HG03060 (cell line): Measurements from ENCODE around the gene SEPTIN5.
"Not testable (repeated sequence)": the region's sequence is repeated elsewhere in the genome, so short reads cannot be mapped to it uniquely, and the experiment has no call there.

Source experiments
- ATAC-seq: cut with Tn5 transposase; IDR thresholded peaks from one replicate; pipeline ENCODE4 v1.9.1; 2021; ENCODE audit warnings: low read depth, moderate number of reproducible peaks; ENCODE audit not compliant: unreplicated experiment

The SEPTIN5 gene

GRCh38 chr22:19680287-19680881 is 33.9 kb upstream of the SEPTIN5 start:
- no peak for ATAC-seq

DNA sequence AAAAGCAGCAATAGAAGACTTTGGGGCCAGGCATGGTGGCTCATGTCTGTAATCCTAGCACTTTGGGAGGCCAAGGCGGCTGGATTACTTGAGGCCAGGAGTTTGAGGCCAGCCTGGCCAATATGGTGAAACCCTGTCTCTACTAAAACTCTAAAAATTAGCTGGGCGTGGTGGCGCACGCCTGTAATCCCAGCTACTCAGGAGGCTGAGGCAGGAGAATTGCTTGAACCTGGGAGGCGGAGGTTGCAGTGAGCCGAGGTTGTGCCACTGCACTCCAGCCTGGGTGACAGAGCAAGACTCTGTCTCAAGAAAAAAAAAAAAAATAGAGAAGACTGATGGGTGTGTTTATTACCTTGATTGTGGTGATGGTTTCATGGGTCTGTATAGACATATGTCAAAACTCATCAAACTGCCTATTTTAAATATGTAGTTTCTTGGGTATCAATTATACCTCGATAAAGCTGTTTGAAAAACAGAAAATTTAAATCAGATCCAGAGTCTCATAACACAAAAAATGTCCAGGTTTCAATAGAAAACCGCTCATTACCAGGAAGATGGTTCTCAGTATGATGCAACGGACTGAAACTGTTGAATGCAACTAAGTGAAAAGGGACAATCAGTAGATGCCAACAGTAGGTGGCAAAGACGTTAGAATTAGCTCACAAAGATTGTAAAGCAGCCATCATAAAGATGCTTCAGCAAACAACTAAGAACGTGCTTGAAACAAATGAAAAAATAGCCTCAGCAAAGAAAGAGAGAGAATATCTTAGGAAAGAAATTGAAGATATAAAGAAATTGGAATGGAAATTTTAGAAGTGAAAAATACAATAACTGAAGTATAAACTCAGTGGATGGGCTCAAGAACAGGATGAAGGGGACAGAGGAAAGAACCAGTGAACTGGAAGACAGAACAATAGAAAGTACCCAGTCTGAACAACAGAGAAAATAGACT is 33.1 kb upstream of the SEPTIN5 start:
- ATAC-seq, result no peak

GRCh38 chr22:19681863-19682245 is 32.4 kb upstream of the SEPTIN5 start:
- no peak for ATAC-seq

GRCh38 chr22:19686946-19687345 is 27.4 kb upstream of the SEPTIN5 start:
- ATAC-seq, result no peak

DNA sequence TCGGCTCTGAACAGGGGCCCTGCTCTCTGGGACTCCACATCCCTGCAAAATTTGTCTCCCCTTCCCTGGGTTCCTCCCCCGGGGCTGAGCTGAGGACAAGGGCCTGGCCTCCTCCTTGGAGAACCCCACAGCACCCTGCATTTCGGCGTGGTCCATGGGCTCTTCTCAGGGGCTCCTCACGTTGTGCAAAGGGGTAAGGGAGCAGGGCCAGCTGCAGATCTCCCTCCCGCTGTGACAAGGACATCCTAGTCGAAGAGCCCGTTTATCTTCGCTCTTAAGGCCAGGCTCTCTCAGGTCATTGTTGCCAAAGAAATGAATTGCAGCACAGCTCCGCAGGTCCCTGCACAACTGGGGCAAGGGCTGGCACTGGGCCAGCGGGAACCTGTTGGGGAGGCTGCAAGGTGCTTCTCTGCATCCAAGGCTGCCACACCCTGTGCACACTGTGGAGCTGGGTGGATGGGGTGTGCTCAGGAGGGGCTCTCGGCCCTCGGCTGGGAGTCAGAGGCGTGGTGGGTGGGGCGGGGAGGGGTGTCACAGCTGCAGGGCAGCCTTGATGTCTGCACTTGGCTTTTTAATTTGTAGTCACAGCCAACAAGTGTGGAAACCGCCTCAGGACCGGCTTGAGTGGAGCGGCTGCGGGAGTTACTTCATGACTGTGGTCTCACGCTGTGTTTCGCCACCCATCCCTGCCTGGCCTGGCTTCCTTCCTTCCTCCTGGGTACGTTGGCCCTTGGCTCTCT is 26.6 kb upstream of the SEPTIN5 start:
- ATAC-seq, result no peak

DNA sequence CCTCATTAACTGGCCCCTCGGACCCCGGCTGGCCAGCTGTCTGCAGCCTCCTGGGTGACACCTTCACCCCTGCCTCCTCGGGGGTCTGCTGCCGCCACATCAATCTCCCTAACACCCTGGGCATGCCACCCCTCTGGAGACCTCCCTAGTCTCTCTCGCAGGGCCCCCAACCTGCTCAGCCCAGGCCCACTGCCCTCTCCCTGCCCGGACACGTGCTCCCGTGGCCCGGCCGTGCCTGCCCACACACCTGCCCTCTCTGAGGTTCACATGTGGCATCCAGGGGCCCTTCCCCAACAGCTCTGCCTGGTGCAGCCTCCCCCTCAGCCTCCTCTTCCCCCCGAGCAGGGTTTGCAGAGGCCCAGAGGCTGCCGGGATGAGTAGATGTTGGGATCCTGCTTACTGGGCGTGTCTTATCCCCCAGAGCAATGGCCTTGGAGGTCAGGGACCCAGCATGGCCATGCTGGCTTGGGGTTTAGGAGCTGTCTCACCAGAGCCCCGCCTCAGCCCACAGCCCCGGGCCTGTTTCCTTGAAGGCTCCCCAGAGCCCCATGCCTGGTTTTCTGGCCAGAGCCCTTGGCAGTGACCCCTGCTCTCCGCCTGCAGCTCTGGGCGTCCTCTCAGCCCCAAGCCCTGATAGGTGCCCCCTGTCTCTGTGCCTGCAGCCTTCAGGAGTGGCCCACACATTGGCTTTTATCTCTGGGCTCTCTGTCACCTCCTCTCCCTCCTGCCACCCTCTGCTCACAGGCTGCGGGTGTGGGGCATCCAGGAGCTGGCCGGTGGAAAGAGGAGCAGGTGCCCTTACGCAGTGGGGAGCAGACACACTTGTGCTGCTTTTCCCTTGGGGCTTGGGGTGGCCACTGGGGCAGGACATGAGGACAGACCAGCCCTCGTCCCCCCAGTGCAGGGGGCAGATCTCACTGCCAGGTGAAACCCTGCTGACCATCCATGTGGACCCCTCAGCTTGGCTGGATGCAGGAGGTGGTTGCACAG is 25.7 kb upstream of the SEPTIN5 start:
- no peak for ATAC-seq

DNA sequence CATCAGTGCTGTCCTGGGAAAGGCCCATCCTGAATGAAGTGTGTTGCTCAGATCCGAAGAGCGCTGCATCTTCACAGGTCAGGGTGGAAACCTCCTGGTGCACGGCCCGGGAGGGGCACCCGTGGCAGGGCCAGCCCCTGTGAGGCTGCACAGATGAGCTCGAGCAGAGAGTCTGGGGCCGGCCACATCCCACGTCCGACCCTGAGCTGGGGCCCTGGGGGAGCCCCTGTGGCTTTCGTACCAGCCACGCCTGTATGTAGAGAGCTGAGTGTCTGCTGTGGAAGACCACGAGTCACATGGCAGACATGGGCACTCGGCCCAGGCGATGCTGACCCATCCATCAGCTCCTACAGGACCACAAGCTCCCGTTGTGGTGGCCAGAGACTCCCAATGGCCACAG is 24.9 kb upstream of the SEPTIN5 start:
- ATAC-seq, result no peak

DNA sequence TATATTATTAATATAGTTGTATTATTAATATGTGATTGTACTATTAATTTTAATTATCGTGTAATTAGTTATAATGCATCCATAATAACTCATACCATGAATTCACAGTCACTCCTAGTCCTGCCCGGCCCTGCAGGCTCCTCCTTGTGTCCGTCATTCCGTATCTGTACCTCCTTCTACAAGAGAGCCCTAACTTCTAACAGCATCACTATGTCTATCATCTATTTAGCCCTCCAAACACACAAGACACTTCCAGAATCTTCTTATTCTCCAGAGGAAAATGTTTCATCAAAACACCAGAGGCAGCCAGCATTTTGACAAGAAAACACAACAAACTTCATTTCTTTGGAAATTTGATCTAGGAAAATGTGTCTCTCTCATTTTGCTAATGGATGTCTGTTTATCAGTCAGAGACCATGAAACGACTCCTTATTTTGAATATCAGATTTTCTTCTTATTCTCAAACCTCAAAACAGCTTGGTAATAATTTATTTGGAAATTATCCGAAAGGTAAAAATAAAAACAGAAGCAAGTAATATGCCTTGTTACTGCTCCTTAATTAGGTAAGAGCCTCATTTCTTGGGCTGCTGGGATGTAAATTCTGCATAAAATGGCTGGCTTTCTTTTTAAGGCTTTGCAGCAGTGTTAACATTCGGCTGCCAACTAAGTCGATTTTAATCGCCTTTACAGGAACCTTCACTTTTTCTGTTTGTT is 23.1 kb upstream of the SEPTIN5 start:
- no peak for ATAC-seq

DNA sequence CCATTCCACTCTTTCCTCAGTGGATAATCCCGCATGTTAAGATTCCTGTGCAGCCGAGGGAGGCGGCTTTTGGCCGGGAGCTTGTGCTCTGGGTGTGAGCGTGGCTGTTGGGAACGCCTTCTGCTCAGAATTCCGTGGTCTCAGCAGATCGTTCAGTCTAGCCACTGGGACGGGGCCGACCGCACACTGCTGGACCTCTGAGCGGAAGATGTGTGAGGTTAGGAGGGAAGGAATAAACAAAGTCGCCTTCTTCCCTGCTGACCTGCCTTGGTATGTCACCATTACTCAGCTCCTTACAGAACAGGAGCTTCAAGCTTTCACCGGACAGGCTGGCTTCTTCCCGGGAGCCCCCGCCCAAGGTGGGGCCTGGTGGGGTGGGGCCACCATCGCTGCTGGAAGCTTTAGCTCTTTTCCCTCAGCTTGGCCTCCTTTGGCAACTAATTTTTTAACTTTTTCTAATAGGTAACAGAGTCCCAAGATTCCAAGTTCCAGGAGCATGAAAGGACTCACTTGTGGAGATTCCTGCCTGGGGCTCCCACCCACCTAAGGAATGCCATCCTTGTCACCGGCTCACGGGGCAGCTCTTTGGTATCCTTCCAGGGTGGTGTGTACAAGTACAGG is 22.5 kb upstream of the SEPTIN5 start:
- ATAC-seq, result no peak

- ATAC-seq, result no peak
Observed at GRCh38 chr22:19693581-19693980, 20.7 kb upstream of the SEPTIN5 start.

DNA sequence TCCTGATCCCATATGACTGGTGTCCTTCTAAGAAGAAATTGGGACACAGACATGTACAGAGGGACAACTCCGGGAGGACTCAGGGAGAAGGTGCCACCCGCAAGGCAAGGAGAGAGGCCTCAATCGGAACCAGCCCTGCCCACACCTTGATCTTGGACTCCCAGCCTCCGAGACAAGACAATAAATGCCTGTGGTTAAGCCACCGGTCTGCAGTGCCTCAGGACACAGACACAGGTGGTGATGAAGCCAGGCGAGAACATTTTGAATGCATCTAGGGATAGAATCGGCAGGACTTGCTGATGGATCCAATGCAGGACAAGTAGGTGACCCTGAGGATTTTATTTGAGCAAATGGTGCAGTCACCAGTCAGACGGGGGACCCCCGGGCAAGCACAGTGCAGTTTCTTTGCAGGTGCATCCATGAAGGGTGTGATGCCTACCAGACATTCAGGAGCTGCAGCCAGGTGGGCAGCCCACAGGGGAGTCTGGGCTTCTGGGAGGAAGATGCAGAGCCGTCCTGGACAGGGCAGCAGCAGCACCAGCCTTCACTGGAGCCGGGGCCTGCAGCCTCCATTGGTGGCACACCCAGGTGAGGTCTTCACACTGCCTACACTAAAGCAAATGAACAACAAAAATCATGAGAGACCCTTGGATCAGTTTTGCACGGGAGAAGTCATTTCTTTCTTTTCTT is 20.2 kb upstream of the SEPTIN5 start:
- no peak for ATAC-seq

DNA sequence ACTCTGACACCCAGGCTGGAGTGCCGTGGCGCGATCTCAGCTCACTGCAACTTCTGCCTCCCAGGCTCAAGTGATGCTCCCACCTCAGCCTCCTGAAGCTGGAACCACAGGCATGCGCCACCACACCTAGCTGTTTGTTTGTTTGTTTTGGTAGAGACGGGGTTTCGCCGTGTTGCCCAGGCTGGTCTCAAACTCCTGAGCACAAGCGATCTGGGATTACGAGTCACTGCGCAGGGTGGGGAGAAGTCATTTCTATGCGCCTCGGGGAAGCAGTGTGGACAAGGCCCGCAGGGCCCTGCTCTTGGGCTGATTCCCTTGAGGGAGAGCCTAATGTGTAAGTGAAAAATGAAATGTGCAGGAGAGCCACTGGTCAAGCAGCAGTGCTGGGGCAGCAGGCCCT is 19.6 kb upstream of the SEPTIN5 start:
- ATAC-seq, result no peak

- no peak for ATAC-seq
Observed at GRCh38 chr22:19696504-19697276, 17.6 kb upstream of the SEPTIN5 start.

- not testable (repeated sequence) for ATAC-seq
Observed at GRCh38 chr22:19697871-19698270, 16.4 kb upstream of the SEPTIN5 start.

DNA sequence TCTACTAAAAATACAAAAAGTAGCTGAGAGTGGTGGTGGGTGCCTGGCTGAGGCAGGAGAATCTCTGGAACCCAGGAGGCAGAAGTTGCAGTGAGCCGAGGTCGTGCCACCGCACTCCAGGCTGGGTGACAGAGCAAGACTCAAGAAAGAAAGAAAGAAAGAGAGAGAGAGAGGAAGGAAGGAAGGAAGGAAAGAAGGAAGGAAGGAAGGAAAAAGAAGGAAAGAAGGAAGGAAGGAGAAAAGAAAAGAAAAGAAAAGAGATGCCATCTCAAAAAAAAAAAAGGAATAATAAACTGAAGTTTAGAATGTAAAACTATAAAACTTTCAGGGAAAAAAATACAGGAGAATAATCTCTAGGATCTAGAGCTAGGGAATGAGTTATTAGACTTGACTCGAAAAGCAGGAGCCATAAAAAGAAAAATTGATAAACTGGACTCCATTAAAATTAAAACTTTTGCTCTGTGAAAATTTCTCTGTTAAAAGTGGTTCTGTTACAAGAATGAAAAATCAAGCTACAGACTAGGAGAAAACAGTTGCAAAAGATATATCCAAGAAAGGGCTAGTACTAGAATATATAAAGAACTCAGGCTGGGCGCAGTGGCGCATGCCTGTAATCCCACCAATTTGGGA is 13.4 kb upstream of the SEPTIN5 start:
- ATAC-seq, result no peak

GRCh38 chr22:19701420-19702145 is 12.7 kb upstream of the SEPTIN5 start:
- ATAC-seq, result no peak

DNA sequence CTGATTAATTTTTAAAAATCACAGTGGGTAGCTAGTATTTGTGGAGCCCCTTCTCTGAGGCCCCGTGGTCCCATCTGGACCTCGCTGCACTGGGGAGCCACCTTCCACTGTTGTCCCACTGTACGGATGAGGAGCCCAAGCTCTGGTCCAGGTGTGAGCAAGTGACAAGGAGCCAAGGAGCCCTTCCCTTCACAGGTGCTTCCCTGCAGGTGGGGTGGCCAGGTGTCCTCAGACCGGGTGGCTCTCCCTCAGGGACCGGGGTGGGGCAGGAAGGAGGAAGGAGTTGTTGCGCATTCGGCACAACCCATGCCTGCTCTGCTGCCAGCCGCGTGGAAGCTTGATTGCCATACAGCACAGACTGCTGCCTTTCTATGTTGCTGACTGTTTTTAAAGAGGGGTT is 10.4 kb upstream of the SEPTIN5 start:
- ATAC-seq, result no peak
